Measurements from ENCODE around the gene TMEM150C.

DNA sequence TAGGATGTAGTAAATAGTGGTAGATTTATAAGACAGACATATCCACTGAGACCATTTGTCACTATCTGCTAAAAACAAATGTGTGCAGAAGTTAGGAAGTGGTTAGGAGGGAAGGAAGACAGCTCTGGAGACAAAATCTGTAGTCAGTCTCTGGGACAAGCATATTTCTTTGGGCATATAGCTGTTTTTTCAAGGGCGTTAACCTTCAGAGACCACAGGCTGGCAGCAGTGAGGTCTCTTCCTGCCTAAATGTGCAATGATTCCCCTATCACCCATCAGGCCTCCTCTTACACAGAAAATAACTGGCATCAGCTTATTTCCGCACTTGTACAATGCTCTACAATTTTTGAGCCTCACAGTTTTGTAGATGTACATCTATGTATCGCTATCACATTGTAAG, 6.5 kb downstream of the TMEM150C start:
- TF ChIP-seq, protein P1, sequence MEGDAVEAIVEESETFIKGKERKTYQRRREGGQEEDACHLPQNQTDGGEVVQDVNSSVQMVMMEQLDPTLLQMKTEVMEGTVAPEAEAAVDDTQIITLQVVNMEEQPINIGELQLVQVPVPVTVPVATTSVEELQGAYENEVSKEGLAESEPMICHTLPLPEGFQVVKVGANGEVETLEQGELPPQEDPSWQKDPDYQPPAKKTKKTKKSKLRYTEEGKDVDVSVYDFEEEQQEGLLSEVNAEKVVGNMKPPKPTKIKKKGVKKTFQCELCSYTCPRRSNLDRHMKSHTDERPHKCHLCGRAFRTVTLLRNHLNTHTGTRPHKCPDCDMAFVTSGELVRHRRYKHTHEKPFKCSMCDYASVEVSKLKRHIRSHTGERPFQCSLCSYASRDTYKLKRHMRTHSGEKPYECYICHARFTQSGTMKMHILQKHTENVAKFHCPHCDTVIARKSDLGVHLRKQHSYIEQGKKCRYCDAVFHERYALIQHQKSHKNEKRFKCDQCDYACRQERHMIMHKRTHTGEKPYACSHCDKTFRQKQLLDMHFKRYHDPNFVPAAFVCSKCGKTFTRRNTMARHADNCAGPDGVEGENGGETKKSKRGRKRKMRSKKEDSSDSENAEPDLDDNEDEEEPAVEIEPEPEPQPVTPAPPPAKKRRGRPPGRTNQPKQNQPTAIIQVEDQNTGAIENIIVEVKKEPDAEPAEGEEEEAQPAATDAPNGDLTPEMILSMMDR (IDR thresholded peaks at IDR 0.05), result no peak
- TF ChIP-seq POLR2A (IDR thresholded peaks at IDR 0.05), result no peak
